HFFc6 (cell line): ENCODE measurements around the gene SLC2A13. TPM values are rescaled to one million over a fixed set of nuclear protein-coding genes. Genes with fewer than 3 reads are reported as not detected.

ENCODE experiments used
- DNase-seq: peaks from one replicate; pipeline ENCODE4 v3.0.0-alpha.2; 2018
- H3K27ac Mint-ChIP-seq: 2 replicates; pipeline ENCODE4 v1.8.0; 2020; ENCODE audit warnings: mild to moderate bottlenecking, mixed read lengths
- H3K27me3 Mint-ChIP-seq: 2 replicates; pipeline ENCODE4 v1.8.0; 2021; ENCODE audit warnings: mild to moderate bottlenecking, moderate library complexity, mixed read lengths; ENCODE audit not compliant: insufficient read depth
- H3K36me3 Mint-ChIP-seq: 2 replicates; pipeline ENCODE4 v1.8.0; 2021; ENCODE audit warnings: low read depth, mixed read lengths
- H3K4me1 Mint-ChIP-seq: 2 replicates; pipeline ENCODE4 v1.8.0; 2020; ENCODE audit warnings: low read depth, mixed read lengths
- H3K4me3 Mint-ChIP-seq: 2 replicates; pipeline ENCODE4 v1.8.0; 2020; ENCODE audit warnings: mild to moderate bottlenecking, moderate library complexity, mixed read lengths
- H3K9me3 Mint-ChIP-seq: 2 replicates; pipeline ENCODE4 v1.8.0; 2020; ENCODE audit warnings: mild to moderate bottlenecking, mixed read lengths
- CTCF ChIP-seq: fragments of 200-600 bp; sonication (generic); IDR thresholded peaks from 2 replicates; pipeline ENCODE4 v1.5.0; 2021; ENCODE audit warnings: antibody characterized with exemption, mild to moderate bottlenecking
- total RNA-seq, 6 experiments: library from RNA; stranded (reverse); fragmentation: NEBNext Ultra II Directional; extraction: Animal tissue kit (Norgen Biotek cat#: 25700); gene quantifications; 2 replicates in 1 of 6; 3 replicates in 5 of 6; pipeline ENCODE4 v1.2.3, GENCODE V29; 2021

SLC2A13 gene
- total RNA-seq, 6 experiments from 2014 or later: 2.3 to 3.3 (median 2.9) TPM

GRCh38 chr12:39920222-39920621 is 185.7 kb downstream of the SLC2A13 start:
- peaks cover 4% of the 10 kb centered on the region; the same call in 1 of the 2 replicates for H3K36me3 Mint-ChIP-seq
- H3K27ac Mint-ChIP-seq: no peak overlapping the region
- no peaks in the 10 kb centered on the region for H3K27me3 Mint-ChIP-seq
- no peak overlapping the region for H3K4me3 Mint-ChIP-seq
- peaks cover 30% of the 10 kb centered on the region for H3K9me3 Mint-ChIP-seq
- DNase-seq: no peak
- no peaks in the 10 kb centered on the region for H3K4me1 Mint-ChIP-seq
- no peak for TF ChIP-seq CTCF

GRCh38 chr12:39919790-39920189 is 186.1 kb downstream of the SLC2A13 start:
- Mint-ChIP-seq H3K27ac (no peak overlapping the region), H3K4me3 (no peak overlapping the region), H3K27me3 (no peaks in the 10 kb centered on the region), H3K9me3 (peaks cover 30% of the 10 kb centered on the region), H3K36me3 (peaks cover 4% of the 10 kb centered on the region; the same call in 1 of the 2 replicates), H3K4me1 (no peaks in the 10 kb centered on the region)
- no peak for DNase-seq
- no peak for TF ChIP-seq CTCF

GRCh38 chr12:39915249-39915648 is 190.6 kb downstream of the SLC2A13 start:
- no peaks in the 10 kb centered on the region for H3K4me1 Mint-ChIP-seq
- no peak overlapping the region for H3K27ac Mint-ChIP-seq
- DNase-seq: no peak
- no peak overlapping the region for H3K4me3 Mint-ChIP-seq
- H3K9me3 Mint-ChIP-seq: peaks cover 44% of the 10 kb centered on the region
- no peak for TF ChIP-seq CTCF
- H3K27me3 Mint-ChIP-seq: no peaks in the 10 kb centered on the region; the same call in 1 of the 2 replicates
- H3K36me3 Mint-ChIP-seq: peaks cover 4% of the 10 kb centered on the region; the same call in 1 of the 2 replicates

GRCh38 chr12:39912211-39912980 is 193.5 kb downstream of the SLC2A13 start:
- Mint-ChIP-seq H3K27me3 (no peaks in the 10 kb centered on the region; the same call in 1 of the 2 replicates), H3K4me3 (no peak overlapping the region), H3K9me3 (peaks cover 34% of the 10 kb centered on the region), H3K4me1 (no peaks in the 10 kb centered on the region), H3K27ac (no peak overlapping the region), H3K36me3 (no peaks in the 10 kb centered on the region; the same call in 1 of the 2 replicates)
- DNase-seq: no peak
- no peak for TF ChIP-seq CTCF

GRCh38 chr12:39906237-39906636 is 199.6 kb downstream of the SLC2A13 start:
- no peak for TF ChIP-seq CTCF
- peaks cover 22% of the 10 kb centered on the region for H3K9me3 Mint-ChIP-seq
- H3K27ac Mint-ChIP-seq: no peak overlapping the region
- no peaks in the 10 kb centered on the region; the same call in 1 of the 2 replicates for H3K36me3 Mint-ChIP-seq
- DNase-seq: no peak
- H3K4me1 Mint-ChIP-seq: no peaks in the 10 kb centered on the region
- H3K27me3 Mint-ChIP-seq: no peaks in the 10 kb centered on the region
- no peak overlapping the region for H3K4me3 Mint-ChIP-seq
